HL-60 (cell line): ENCODE results near the gene HTD2.

Experiments used
- DNase-seq, 2 experiments: peaks; one replicate each; pipeline ENCODE4 v3.0.0-alpha.2; 2010 to 2020; ENCODE audit warnings: low read depth in 1 of 2, low spot score in 1 of 2
- H3K27ac ChIP-seq: fragments of 250-450 bp; sonication (Bioruptor Pico); replicated peaks from 2 replicates; pipeline ENCODE4 v1.5.1; 2020; ENCODE audit warnings: mild to moderate bottlenecking, moderate library complexity
- H3K27me3 ChIP-seq: fragments of 250-450 bp; sonication (Bioruptor Pico); 2 replicates; pipeline ENCODE4 v1.5.1; 2021; ENCODE audit warnings: mild to moderate bottlenecking, moderate library complexity; ENCODE audit not compliant: insufficient read depth, poor library complexity, severe bottlenecking
- H3K4me3 ChIP-seq: replicated peaks from 2 replicates; pipeline ENCODE4 v1.5.1; 2011; ENCODE audit warnings: mild to moderate bottlenecking, control low read depth, low read length; ENCODE audit not compliant: insufficient read depth
- CTCF ChIP-seq: IDR thresholded peaks from one replicate; pipeline ENCODE4 v1.5.1; 2011; ENCODE audit warnings: low read length, control low read depth, inconsistent platforms; ENCODE audit not compliant: insufficient read depth
- GABPA ChIP-seq: IDR thresholded peaks from 2 replicates; pipeline ENCODE4 v1.6.1; 2012; ENCODE audit warnings: low read depth
- POLR2AphosphoS5 ChIP-seq: IDR thresholded peaks from 2 replicates; pipeline ENCODE4 v1.6.1; 2012; ENCODE audit warnings: low read depth
- REST ChIP-seq: IDR thresholded peaks from 2 replicates; pipeline ENCODE4 v1.6.1; 2012; ENCODE audit warnings: low read depth; ENCODE audit not compliant: insufficient replicate concordance
- SPI1 ChIP-seq: IDR thresholded peaks from 2 replicates; pipeline ENCODE4 v1.6.1; 2012; ENCODE audit warnings: low read depth, mild to moderate bottlenecking, borderline replicate concordance

Gene HTD2

GRCh38 chr3:58347984-58348383, 41.7 kb downstream of the HTD2 start:
- Histone ChIP-seq H3K4me3 (no peak overlapping the region), H3K27ac (peak overlapping the region; percentile 98)

DNA sequence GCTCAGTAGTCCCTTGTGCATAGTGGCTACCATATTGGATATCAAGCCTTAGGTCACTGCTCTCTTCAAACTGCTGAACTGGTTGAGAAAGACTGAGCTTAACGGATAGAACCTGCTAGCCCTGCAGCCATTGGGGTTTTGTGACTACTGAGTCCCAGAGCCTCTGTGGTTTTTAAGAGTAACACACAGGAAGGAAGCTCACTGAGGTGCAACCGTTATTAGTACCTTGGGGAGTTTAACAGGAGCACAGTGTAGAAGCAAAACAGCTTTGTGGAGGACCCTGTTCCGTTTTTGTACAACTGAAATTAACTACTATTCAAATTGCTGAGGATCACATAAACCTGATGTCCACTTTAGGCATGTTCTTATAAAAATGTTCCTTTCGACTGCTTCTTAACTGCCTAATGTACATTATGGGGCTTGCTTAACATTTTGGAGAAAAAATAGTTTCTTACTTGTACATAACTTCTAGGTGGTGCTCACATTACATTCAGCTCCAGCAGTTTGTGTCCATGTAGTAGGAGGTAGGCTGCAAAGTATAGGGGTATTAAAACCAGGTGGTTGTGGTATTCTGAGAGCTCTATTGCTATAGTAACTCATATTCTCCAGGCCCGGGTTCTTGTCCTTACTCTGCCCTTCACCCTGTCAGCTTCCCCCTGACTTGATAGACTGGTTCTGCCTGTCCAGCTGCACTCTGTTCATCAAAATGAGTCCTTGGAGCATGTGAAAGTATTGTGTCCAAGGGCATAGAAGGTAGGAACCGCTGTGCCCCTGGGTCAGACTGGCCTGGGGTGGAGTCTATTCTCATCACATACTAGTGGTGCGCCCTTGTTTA, 43.7 kb downstream of the HTD2 start:
- no peak overlapping the region for H3K4me3 ChIP-seq
- no peaks in the 10 kb centered on the region for H3K27me3 ChIP-seq
- peak overlapping the region; percentile 98 for H3K27ac ChIP-seq
- DNase-seq: peak in 1 of 2 experiments; percentile 94
- TF ChIP-seq GABPA (peak; percentile 88), SPI1 (peak; percentile 74), CTCF (no peak), POLR2AphosphoS5 (peak; percentile 76), REST (no peak)

More at GRCh38 chr3:58347984-58348383, 41.7 kb downstream of the HTD2 start:
- no peak for TF ChIP-seq GABPA
- no peak for TF ChIP-seq REST
- TF ChIP-seq SPI1: no peak
- no peak for TF ChIP-seq POLR2AphosphoS5
- no peak for TF ChIP-seq CTCF
- no peak for DNase-seq
- H3K27me3 ChIP-seq: no peaks in the 10 kb centered on the region

GRCh38 chr3:58350627-58351013, 44.3 kb downstream of the HTD2 start:
- peak overlapping the region; percentile 98 for H3K27ac ChIP-seq
- H3K4me3 ChIP-seq: no peak overlapping the region
- H3K27me3 ChIP-seq: no peaks in the 10 kb centered on the region
- peak; percentile 85 for DNase-seq
- no peak for TF ChIP-seq GABPA
- no peak for TF ChIP-seq SPI1
- TF ChIP-seq REST: no peak
- TF ChIP-seq CTCF: no peak
- TF ChIP-seq POLR2AphosphoS5: peak; percentile 73
